Measurements from ENCODE around the gene TUFT1.

- TF ChIP-seq EZH2 (IDR thresholded peaks at IDR 0.05) (no peak), CEBPB (IDR thresholded peaks at IDR 0.05; ENCODE audit: low read depth) (no peak), POLR2A (IDR thresholded peaks at IDR 0.05; ENCODE audit: borderline replicate concordance, extremely low read depth, insufficient read depth, insufficient read length) (no peak), YY1 (IDR thresholded peaks at IDR 0.05; ENCODE audit: extremely low read depth, insufficient replicate concordance, low read depth, low read length) (no peak), CTCF (IDR thresholded peaks at IDR 0.05 in 2 of 3, conservative IDR thresholded peaks at IDR 0.05 in 1 of 3; ENCODE audit: borderline replicate concordance in 1 of 3, insufficient read depth in 1 of 3, low read depth in 2 of 3, low read length in 2 of 3) (no peak), SP1 (IDR thresholded peaks at IDR 0.05; ENCODE audit: low read depth) (no peak), POLR2AphosphoS5 (IDR thresholded peaks at IDR 0.05; ENCODE audit: low read depth, low read length) (no peak), REST (IDR thresholded peaks at IDR 0.05; ENCODE audit: low read depth) (no peak), MAX (IDR thresholded peaks at IDR 0.05) (no peak), ATF3 (IDR thresholded peaks at IDR 0.05) (no peak), RAD21 (IDR thresholded peaks at IDR 0.05; ENCODE audit: low read depth) (no peak)
These were observed 73.2 kb downstream of the TUFT1 start for GRCh38 chr1:151613282-151613780.
